Mammary epithelial cell (primary cell): ENCODE measurements around the gene BBIP1.

ENCODE experiments used
- EZH2 ChIP-seq: IDR thresholded peaks from 2 replicates; pipeline ENCODE4 v1.6.1; 2012; ENCODE audit warnings: low read length, inconsistent platforms, borderline replicate concordance
- TF ChIP-seq, protein P1 (sequence below), 2 donors: IDR thresholded peaks in 1 of 2; conservative IDR thresholded peaks in 1 of 2; 2 replicates each; pipeline ENCODE4 v1.5.1; 2011 to 2012; ENCODE audit warnings: inconsistent platforms in 2 of 2, low read length in 2 of 2, mild to moderate bottlenecking in 2 of 2, control low read depth in 1 of 2, low read depth in 1 of 2; ENCODE audit not compliant: insufficient read depth in 1 of 2; ENCODE audit errors: extremely low read depth in 1 of 2

DNA sequence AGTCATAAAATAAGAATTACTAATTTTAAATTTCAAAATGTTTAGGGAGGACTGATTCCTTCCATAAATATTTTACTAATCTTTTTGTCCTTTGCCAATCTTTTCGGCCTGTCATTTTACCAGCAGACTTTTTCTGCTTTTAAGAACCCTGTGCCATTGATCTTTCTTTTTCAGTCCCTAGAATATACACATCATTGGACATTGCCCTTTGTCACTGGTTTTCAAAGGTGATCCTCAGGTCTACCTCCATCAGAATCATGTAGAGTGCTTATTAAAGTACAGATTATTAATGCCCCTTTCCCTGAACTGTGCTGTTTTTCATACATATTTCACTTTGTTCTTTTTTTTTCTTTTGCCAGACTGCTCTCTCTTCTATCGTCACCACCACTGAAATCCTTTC is 44.2 kb upstream of the BBIP1 start:
- no peak for TF ChIP-seq EZH2
- TF ChIP-seq, protein P1, sequence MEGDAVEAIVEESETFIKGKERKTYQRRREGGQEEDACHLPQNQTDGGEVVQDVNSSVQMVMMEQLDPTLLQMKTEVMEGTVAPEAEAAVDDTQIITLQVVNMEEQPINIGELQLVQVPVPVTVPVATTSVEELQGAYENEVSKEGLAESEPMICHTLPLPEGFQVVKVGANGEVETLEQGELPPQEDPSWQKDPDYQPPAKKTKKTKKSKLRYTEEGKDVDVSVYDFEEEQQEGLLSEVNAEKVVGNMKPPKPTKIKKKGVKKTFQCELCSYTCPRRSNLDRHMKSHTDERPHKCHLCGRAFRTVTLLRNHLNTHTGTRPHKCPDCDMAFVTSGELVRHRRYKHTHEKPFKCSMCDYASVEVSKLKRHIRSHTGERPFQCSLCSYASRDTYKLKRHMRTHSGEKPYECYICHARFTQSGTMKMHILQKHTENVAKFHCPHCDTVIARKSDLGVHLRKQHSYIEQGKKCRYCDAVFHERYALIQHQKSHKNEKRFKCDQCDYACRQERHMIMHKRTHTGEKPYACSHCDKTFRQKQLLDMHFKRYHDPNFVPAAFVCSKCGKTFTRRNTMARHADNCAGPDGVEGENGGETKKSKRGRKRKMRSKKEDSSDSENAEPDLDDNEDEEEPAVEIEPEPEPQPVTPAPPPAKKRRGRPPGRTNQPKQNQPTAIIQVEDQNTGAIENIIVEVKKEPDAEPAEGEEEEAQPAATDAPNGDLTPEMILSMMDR (conservative IDR thresholded peaks at IDR 0.05 in 1 of 2, IDR thresholded peaks at IDR 0.05 in 1 of 2; ENCODE audit: extremely low read depth in 1 of 2, insufficient read depth in 1 of 2, low read depth in 1 of 2, low read length in 2 of 2) = no peak
